GM18868 (cell line): ENCODE measurements around the gene PNPT1.

ENCODE experiments used
- ATAC-seq: cut with Tn5 transposase; IDR thresholded peaks from one replicate; pipeline ENCODE4 v1.9.1; 2021; ENCODE audit warnings: mild to moderate bottlenecking, moderate library complexity; ENCODE audit not compliant: unreplicated experiment

PNPT1 gene

GRCh38 chr2:55672630-55673029 lies 21.0 kb downstream of the PNPT1 start:
- ATAC-seq, result no peak

GRCh38 chr2:55668956-55669355 lies 24.7 kb downstream of the PNPT1 start:
- ATAC-seq, result no peak

DNA sequence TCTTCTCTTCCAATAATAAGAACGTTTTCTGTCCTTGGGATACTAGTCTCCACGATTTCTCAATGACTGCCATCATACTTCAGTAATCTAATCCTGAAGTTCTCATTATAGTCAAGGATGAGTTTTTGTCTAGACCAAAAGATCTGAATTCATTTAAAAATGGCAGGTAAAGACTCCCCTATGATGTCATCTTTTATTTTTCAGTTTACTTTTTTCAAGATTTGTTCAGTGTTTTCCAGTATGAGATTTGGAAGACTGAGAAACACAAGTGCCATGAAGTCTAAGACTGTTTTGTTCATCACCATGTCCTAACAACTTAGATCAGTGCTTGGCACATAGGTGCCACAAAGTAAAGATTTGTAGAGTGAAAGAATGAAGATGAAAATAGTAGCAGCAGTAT lies 40.4 kb downstream of the PNPT1 start:
- ATAC-seq, result no peak

DNA sequence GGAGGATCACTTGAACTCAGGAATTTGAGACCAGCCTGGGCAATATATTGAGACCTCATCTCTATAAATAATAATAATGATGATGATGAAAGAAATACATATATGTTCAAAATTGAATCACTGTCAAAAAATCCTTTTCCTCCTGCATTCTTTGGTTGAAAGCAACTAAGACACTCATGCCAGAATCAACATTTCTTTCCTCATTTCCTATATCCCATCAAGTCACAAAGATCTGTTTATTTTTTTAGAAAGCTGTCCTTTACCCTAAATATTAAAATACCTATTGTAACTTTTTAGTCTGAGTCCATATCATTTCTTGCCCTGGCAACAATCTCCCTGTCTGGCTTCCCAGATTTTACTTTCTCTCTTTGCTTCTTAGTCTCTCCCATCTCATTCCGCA lies 44.4 kb downstream of the PNPT1 start:
- ATAC-seq, result no peak

- ATAC-seq, result no peak
Measured at GRCh38 chr2:55636831-55637230, 56.8 kb downstream of the PNPT1 start.

- no peak for ATAC-seq
Measured at GRCh38 chr2:55628931-55629330, 64.7 kb downstream of the PNPT1 start.

- no peak for ATAC-seq
Measured at GRCh38 chr2:55627915-55628314, 65.7 kb downstream of the PNPT1 start.

- ATAC-seq, result no peak
Measured at GRCh38 chr2:55621802-55622201, 71.8 kb downstream of the PNPT1 start.

- no peak for ATAC-seq
Measured at GRCh38 chr2:55620123-55620779, 73.4 kb downstream of the PNPT1 start.

- ATAC-seq, result peak; percentile 41
Measured at GRCh38 chr2:55618275-55619055, 75.2 kb downstream of the PNPT1 start.

- ATAC-seq, result no peak
Measured at GRCh38 chr2:55618025-55618274, 75.7 kb downstream of the PNPT1 start.

GRCh38 chr2:55617175-55618024 lies 76.2 kb downstream of the PNPT1 start, which contains the start of gene PPP4R3B:
Gene PPP4R3B, minus strand, starts transcription at chr2:55617622. Its CDS starts 337 bp downstream, at chr2:55617285.
- ATAC-seq, result peak; percentile 87

DNA sequence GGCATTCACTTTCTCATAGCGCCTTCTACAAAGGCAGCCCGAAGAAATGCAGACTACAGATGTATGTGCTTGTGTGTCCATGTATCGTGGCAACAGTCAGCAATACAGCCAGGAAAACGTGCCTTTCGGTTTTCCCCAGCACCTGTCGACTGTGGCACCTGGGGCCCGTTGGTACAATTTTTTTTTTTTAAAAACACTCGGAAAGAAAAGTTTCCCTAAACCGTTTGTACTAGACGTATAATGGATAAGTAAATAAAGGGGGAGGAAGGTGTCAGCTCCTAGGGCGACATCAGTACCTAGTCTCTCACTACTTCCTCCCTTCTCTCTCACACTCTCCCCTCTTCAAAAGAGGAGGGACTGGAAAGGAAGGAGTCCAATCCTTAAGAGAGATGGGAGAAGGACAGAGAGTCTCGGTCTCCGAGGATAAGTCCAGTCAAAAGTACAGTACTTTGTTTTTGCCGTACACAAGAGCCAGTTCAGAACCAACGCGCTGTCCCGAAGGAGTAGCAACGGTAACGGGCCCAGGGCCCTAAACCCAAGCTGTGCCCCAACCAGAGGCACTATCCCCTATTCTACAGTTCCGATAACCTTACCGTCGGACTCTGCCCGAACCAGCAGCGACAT lies 77.0 kb downstream of the PNPT1 start:
- peak; percentile 21 for ATAC-seq

DNA sequence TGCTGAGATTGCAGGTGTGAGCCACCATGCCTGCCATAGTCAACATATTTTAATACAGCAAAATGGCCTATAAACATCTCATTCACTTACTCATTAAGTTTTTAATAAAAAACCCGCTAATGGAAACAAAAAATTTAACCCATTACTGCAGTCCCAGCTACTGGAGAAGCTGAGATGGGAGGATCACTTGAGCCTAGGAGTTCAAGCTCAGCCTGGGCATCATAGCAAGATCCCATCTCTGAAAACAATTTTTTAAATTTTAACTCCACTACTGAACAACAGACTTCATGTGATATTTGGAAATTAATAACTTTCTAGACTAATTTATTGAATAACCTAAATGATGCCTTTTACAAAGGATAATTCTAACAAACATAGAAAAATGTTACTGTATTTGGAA lies 81.6 kb downstream of the PNPT1 start:
- no peak for ATAC-seq

GRCh38 chr2:55610954-55611743 lies 82.5 kb downstream of the PNPT1 start:
- ATAC-seq, result no peak

GRCh38 chr2:55609938-55610578 lies 83.6 kb downstream of the PNPT1 start:
- no peak for ATAC-seq

- no peak for ATAC-seq
Measured at GRCh38 chr2:55609193-55609794, 84.3 kb downstream of the PNPT1 start.

DNA sequence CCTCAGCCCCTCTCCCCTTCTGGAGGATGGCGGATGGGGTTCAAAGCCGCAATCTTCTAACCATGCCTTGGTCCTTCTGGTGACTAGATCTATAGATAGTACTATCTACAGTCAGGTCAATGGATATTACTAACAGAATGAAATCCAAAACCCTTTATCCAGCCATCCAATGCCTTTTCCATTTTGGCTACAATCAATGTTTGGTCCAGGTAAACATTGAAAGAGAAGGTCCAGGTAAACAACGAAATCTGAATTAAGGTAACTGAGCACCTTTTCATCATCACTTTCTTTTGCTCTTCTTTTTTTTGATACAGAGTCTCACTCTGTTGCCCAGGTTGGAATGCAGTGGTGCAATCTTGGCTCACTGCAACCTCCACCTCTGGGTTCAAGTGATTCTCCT lies 85.9 kb downstream of the PNPT1 start:
- no peak for ATAC-seq

DNA sequence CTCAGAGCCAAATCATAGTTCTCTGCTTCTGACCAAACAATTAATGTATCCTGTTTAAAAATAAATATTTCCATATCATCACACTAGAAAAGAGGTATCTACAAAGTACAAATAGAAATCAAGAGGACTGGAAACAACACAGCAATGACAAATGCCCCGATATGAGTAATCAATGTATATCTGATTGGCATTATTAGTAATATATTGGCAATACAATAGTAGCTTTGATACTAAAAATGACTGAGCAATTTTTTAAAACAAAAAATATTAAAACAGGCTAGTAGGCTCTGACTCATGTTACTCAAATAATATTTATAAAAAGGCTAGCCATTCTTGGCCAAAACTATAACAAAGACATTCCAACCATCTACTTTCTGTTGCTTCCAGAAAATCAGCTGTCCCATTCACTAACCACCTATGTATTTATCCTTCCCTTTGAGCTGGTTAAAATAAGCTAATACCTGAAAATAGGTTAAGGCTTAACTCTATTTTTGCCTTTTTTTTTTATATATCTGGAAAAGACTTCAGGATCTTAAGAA lies 89.5 kb downstream of the PNPT1 start:
- ATAC-seq, result no peak
